NCI-H2171 treated with DMSO at 0.1 percent for 48 hours (cell line): Measurements from ENCODE around the gene TCL1B.

Experiments
- DNase-seq: peaks from one replicate; lab custom pipeline; 2025; lab: John Stamatoyannopoulos, UW

TCL1B gene

GRCh38 chr14:95667249-95667693, 19.0 kb upstream of the TCL1B start:
- DNase-seq, result no peak

- no peak for DNase-seq
Measured at GRCh38 chr14:95668235-95668772, 17.9 kb upstream of the TCL1B start.

- DNase-seq, result no peak
Measured at GRCh38 chr14:95674613-95675012, 11.6 kb upstream of the TCL1B start.

- no peak for DNase-seq
Measured at GRCh38 chr14:95675486-95675885, 10.7 kb upstream of the TCL1B start.

- no peak for DNase-seq
Measured at GRCh38 chr14:95677179-95677835, 8.9 kb upstream of the TCL1B start.

- no peak for DNase-seq
Measured at GRCh38 chr14:95679148-95679815, 6.9 kb upstream of the TCL1B start.

GRCh38 chr14:95679998-95680735, 6.1 kb upstream of the TCL1B start:
- DNase-seq, result peak; percentile 18

GRCh38 chr14:95681153-95681552, 5.1 kb upstream of the TCL1B start:
- DNase-seq, result peak; percentile 87

GRCh38 chr14:95683793-95684192, 2.4 kb upstream of the TCL1B start:
- no peak for DNase-seq

- peak; percentile 11 for DNase-seq
Measured at GRCh38 chr14:95686935-95687334, 709 bp downstream of the TCL1B start.

- no peak for DNase-seq
Measured at GRCh38 chr14:95689441-95689840, 3.2 kb downstream of the TCL1B start.

GRCh38 chr14:95690815-95691214, 4.6 kb downstream of the TCL1B start:
- no peak for DNase-seq

GRCh38 chr14:95691591-95691990, 5.4 kb downstream of the TCL1B start:
- no peak for DNase-seq

GRCh38 chr14:95692109-95692508, 5.9 kb downstream of the TCL1B start:
- DNase-seq, result no peak

- no peak for DNase-seq
Measured at GRCh38 chr14:95695051-95695450, 8.8 kb downstream of the TCL1B start.

GRCh38 chr14:95695913-95696312, 9.7 kb downstream of the TCL1B start:
- no peak for DNase-seq

- no peak for DNase-seq
Measured at GRCh38 chr14:95696741-95697140, 10.5 kb downstream of the TCL1B start.

- DNase-seq, result no peak
Measured at GRCh38 chr14:95697764-95698163, 11.5 kb downstream of the TCL1B start.

GRCh38 chr14:95698287-95698686, 12.1 kb downstream of the TCL1B start:
- no peak for DNase-seq

GRCh38 chr14:95699412-95699811, 13.2 kb downstream of the TCL1B start:
- no peak for DNase-seq

GRCh38 chr14:95700221-95700976, 14.2 kb downstream of the TCL1B start:
- DNase-seq, result no peak

GRCh38 chr14:95701846-95702221, 15.6 kb downstream of the TCL1B start:
- DNase-seq, result no peak
